SK-N-MC (cell line): ENCODE measurements around the gene NKD1.

ENCODE experiments used
- EZH2 ChIP-seq: fragments of 200-600 bp; sonication (generic); IDR thresholded peaks from one replicate; pipeline ENCODE4 v1.6.1; 2017; ENCODE audit warnings: antibody characterized with exemption
- POLR2AphosphoS5 ChIP-seq: IDR thresholded peaks from 2 replicates; pipeline ENCODE4 v1.6.1; 2012; ENCODE audit warnings: mild to moderate bottlenecking, low read depth, low read length, borderline replicate concordance

DNA sequence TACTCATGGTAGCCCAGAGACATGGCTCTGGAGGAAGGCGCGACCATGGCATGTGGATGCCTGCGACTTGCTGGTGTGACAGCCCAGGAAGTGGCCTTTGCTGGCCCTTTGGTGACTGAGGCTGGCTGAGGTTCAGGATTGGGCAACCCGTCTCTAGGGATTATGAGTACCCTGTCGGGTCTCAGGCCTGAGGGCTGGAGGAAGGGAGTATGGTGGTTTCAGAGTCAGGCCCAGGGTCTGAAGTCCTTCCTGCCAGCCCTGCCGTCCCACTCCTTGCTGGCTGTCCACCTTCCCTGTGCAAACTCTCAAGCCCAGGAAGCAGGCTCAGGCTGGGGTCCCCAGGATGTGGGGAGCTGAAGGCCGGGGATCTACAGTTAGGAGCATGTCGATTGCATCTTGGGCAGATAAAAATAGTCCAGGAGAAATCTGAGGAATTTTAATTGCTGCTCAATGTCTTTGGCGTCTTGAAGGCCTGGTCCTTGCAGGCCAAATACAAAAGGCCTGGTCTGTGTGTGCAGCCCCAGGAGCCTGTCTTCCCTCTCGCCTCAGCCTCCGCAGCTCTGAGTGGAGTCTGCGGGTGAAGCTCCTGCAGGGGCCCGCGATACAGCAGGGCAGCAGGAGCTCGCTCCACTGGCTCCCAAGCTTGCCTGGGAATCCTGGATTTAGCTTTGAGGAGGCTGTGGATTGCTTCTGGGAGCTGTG lies 52.5 kb downstream of the NKD1 start:
- TF ChIP-seq POLR2AphosphoS5 (no peak), EZH2 (no peak)
